Measurements from ENCODE around the gene FSTL5.

GRCh38 chr4:161894493-161895167 lies 269.2 kb downstream of the FSTL5 start:
- TF ChIP-seq CTCF (IDR thresholded peaks at IDR 0.05 in 2 of 3, conservative IDR thresholded peaks at IDR 0.05 in 1 of 3; ENCODE audit: borderline replicate concordance in 1 of 3, insufficient read depth in 1 of 3, low read depth in 2 of 3, low read length in 2 of 3) (no peak), EZH2 (IDR thresholded peaks at IDR 0.05) (no peak), MAX (IDR thresholded peaks at IDR 0.05) (no peak)
